ENCODE measurements around the gene BTRC. TPM values are rescaled to one million over a fixed set of nuclear protein-coding genes. Genes with fewer than 3 reads are reported as not detected.
A peak's percentile ranks its signal among the peaks of the same experiment; 100 is the strongest.

BTRC gene
- total and polyA plus RNA-seq, 12 donors = 9.5 to 49.9 (median 34.2) TPM

- Histone ChIP-seq H3K9me3 (no peaks in the 10 kb centered on the region), H3K27ac (no peak overlapping the region), H3K4me1 (peaks cover 0 to 31% (median 12%) of the 10 kb centered on the region in 9 donors), H3K27me3 (no peaks in the 10 kb centered on the region), H3K36me3 (no peaks in the 10 kb centered on the region), H3K4me3 (no peak overlapping the region)
- no peak for TF ChIP-seq CTCF (IDR thresholded peaks at IDR 0.05)
- intact Hi-C loops (cut with DNase I) = no loop called here
- 77 to 78% methylated on average over 6 of the region's 6 CpGs for WGBS, 2 donors
- no peak for ATAC-seq
- no peak for DNase-seq
Observed at GRCh38 chr10:101453791-101454718, 100.1 kb downstream of the BTRC start.

- peaks cover 0 to 11% (median 0%) of the 10 kb centered on the region in 9 donors for H3K36me3 ChIP-seq
- DNase-seq (no peak), ATAC-seq (peak in 2 of 8 donors; percentile 56 to 70)
- H3K4me3 ChIP-seq = no peak overlapping the region
- no peak for TF ChIP-seq CTCF (IDR thresholded peaks at IDR 0.05)
- intact Hi-C loops (cut with DNase I) = loop anchor here in 1 of 10 donors (5.0 kb wide), 1 partner anchor 162 kb away; no protein-coding TSS in a partner anchor
- H3K9me3 ChIP-seq = no peaks in the 10 kb centered on the region
- peaks cover 0 to 16% (median 2%) of the 10 kb centered on the region in 9 donors for H3K4me1 ChIP-seq
- no peak overlapping the region for H3K27ac ChIP-seq
- WGBS, 2 donors = 58 to 80% methylated on average over 1 of the region's 1 CpG
- H3K27me3 ChIP-seq = no peaks in the 10 kb centered on the region
Observed at GRCh38 chr10:101458869-101459268, 104.9 kb downstream of the BTRC start.

GRCh38 chr10:101464082-101464481 lies 110.1 kb downstream of the BTRC start:
- Histone ChIP-seq H3K36me3 (peaks cover 0 to 11% (median 0%) of the 10 kb centered on the region in 9 donors), H3K9me3 (no peaks in the 10 kb centered on the region), H3K4me3 (no peak overlapping the region), H3K27ac (no peak overlapping the region), H3K27me3 (no peaks in the 10 kb centered on the region), H3K4me1 (peaks cover 0 to 40% (median 20%) of the 10 kb centered on the region in 9 donors)
- no peak for TF ChIP-seq CTCF (IDR thresholded peaks at IDR 0.05)
- DNase-seq = no peak
- ATAC-seq = no peak
- intact Hi-C loops (cut with DNase I) = loop anchor here in 2 of 10 donors (10.0 kb wide), 2 partner anchors 189 to 249 kb away; no protein-coding TSS in a partner anchor
- 91 to 94% methylated on average over 4 of the region's 4 CpGs for WGBS, 2 donors

- no peak for TF ChIP-seq CTCF (IDR thresholded peaks at IDR 0.05)
- Histone ChIP-seq H3K4me1 (peaks cover 0 to 36% (median 20%) of the 10 kb centered on the region in 9 donors), H3K36me3 (peaks cover 0 to 11% (median 0%) of the 10 kb centered on the region in 9 donors), H3K27ac (no peak overlapping the region), H3K4me3 (no peak overlapping the region), H3K27me3 (no peaks in the 10 kb centered on the region), H3K9me3 (no peaks in the 10 kb centered on the region)
- ATAC-seq = peak in 2 of 8 donors; percentile 39 to 77
- 36 to 52% methylated on average over 2 of the region's 2 CpGs for WGBS, 2 donors
- no peak for DNase-seq
- intact Hi-C loops (cut with DNase I) = loop anchor here in 2 of 10 donors (10.0 kb wide), 2 partner anchors 190 to 250 kb away; no protein-coding TSS in a partner anchor
Observed at GRCh38 chr10:101464599-101464998, 110.6 kb downstream of the BTRC start.
